Ovary (tissue), 3 donors: ENCODE results near the gene SPAG8.

Experiments
- EP300 ChIP-seq: sonication (generic); formaldehyde crosslinking; IDR thresholded peaks from one replicate; pipeline ENCODE4 v1.6.1; 2017; ENCODE audit warnings: antibody characterized with exemption
- POLR2A ChIP-seq: fragments of 450-650 bp; IDR thresholded peaks from one replicate; pipeline ENCODE4 v1.6.1; 2017; ENCODE audit warnings: antibody characterized with exemption, mild to moderate bottlenecking, moderate library complexity
- TF ChIP-seq, protein P1 (sequence below), 3 donors: fragments of 450-650 bp in 2 of 3; fragments of 200-600 bp in 1 of 3; IDR thresholded peaks; one replicate each; pipeline versions ENCODE4 v1.5.1 to v1.8.0; 2016 to 2022; ENCODE audit warnings: antibody characterized with exemption in 3 of 3, mild to moderate bottlenecking in 1 of 3
- donor health status: DM: no; HTN: no; CAD: no.

- TF ChIP-seq, protein P1, sequence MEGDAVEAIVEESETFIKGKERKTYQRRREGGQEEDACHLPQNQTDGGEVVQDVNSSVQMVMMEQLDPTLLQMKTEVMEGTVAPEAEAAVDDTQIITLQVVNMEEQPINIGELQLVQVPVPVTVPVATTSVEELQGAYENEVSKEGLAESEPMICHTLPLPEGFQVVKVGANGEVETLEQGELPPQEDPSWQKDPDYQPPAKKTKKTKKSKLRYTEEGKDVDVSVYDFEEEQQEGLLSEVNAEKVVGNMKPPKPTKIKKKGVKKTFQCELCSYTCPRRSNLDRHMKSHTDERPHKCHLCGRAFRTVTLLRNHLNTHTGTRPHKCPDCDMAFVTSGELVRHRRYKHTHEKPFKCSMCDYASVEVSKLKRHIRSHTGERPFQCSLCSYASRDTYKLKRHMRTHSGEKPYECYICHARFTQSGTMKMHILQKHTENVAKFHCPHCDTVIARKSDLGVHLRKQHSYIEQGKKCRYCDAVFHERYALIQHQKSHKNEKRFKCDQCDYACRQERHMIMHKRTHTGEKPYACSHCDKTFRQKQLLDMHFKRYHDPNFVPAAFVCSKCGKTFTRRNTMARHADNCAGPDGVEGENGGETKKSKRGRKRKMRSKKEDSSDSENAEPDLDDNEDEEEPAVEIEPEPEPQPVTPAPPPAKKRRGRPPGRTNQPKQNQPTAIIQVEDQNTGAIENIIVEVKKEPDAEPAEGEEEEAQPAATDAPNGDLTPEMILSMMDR (IDR thresholded peaks at IDR 0.05) = peak; percentile 23 to 46 (median 43)
- TF ChIP-seq POLR2A (no peak), EP300 (no peak)
Measured at GRCh38 chr9:35826071-35826701, 14.1 kb upstream of the SPAG8 start.
